WTC11 (cell line): ENCODE measurements around the gene LGALS7. TPM values are rescaled to one million over a fixed set of nuclear protein-coding genes. Genes with fewer than 3 reads are reported as not detected.

Experiments
- ATAC-seq: fragments of 200-7000 bp; cut with Tn5 transposase; 2 replicates; pipeline ENCODE4 v1.10.0; 2021; ENCODE audit warnings: mild to moderate bottlenecking, moderate library complexity
- CTCF ChIA-PET: fragments of 300-600 bp; sonication (Branson Sonifier 250); formaldehyde crosslinking; loops from one replicate; lab custom pipeline; 2021; ENCODE audit warnings: antibody characterized with exemption; lab: Charles Lee
- POLR2A ChIA-PET: fragments of 350-600 bp; sonication (Branson Sonifier 250); formaldehyde crosslinking; loops from one replicate; lab custom pipeline; 2021; ENCODE audit warnings: antibody characterized with exemption; lab: Charles Lee
- DNase-seq: peaks from one replicate; pipeline ENCODE4 v3.0.0; 2021; ENCODE audit warnings: low spot score
- H3K27ac Mint-ChIP-seq: 2 replicates; pipeline ENCODE4 v1.8.0; 2021; ENCODE audit warnings: mixed read lengths
- H3K27me3 Mint-ChIP-seq: 2 replicates; pipeline ENCODE4 v1.8.0; 2021; ENCODE audit warnings: low read depth, mild to moderate bottlenecking, moderate library complexity, mixed read lengths
- H3K36me3 Mint-ChIP-seq: 2 replicates; pipeline ENCODE4 v1.8.0; 2021; ENCODE audit warnings: mixed read lengths
- H3K4me1 Mint-ChIP-seq: 2 replicates; pipeline ENCODE4 v1.8.0; 2022; ENCODE audit warnings: mixed read lengths
- H3K4me3 Mint-ChIP-seq: 2 replicates; pipeline ENCODE4 v1.8.0; 2021; ENCODE audit warnings: mild to moderate bottlenecking, moderate library complexity, mixed read lengths
- H3K9me3 Mint-ChIP-seq: 2 replicates; pipeline ENCODE4 v1.8.0; 2021; ENCODE audit warnings: mixed read lengths
- ARID4B ChIP-seq: sonication (generic); formaldehyde crosslinking; IDR thresholded peaks from 2 replicates; pipeline ENCODE4 v1.8.0; 2023; ENCODE audit warnings: missing genetic modification reagents, mild to moderate bottlenecking, borderline replicate concordance
- CREB1 ChIP-seq: sonication (generic); formaldehyde crosslinking; IDR thresholded peaks from 2 replicates; pipeline ENCODE4 v1.8.0; 2023; ENCODE audit warnings: mild to moderate bottlenecking, missing genetic modification reagents
- CTCF ChIP-seq: fragments of 200-600 bp; IDR thresholded peaks from 2 replicates; pipeline ENCODE4 v1.8.0; 2022; ENCODE audit warnings: antibody characterized with exemption
- ETV6 ChIP-seq: sonication (generic); formaldehyde crosslinking; IDR thresholded peaks from 2 replicates; pipeline ENCODE4 v1.8.1; 2022; ENCODE audit warnings: mild to moderate bottlenecking, missing genetic modification reagents
- FOXP1 ChIP-seq: sonication (generic); formaldehyde crosslinking; IDR thresholded peaks from 2 replicates; pipeline ENCODE4 v1.8.0; 2022; ENCODE audit warnings: missing genetic modification reagents, mild to moderate bottlenecking, moderate library complexity, borderline replicate concordance
- GABPB1 ChIP-seq: sonication (generic); formaldehyde crosslinking; IDR thresholded peaks from 2 replicates; pipeline ENCODE4 v1.8.1; 2023; ENCODE audit warnings: mild to moderate bottlenecking, missing genetic modification reagents
- IRF1 ChIP-seq: sonication (generic); formaldehyde crosslinking; IDR thresholded peaks from 2 replicates; pipeline ENCODE4 v1.8.0; 2023; ENCODE audit warnings: missing genetic modification reagents
- KAT7 ChIP-seq: sonication (generic); formaldehyde crosslinking; IDR thresholded peaks from 2 replicates; pipeline ENCODE4 v1.8.1; 2023; ENCODE audit warnings: missing genetic modification reagents, mild to moderate bottlenecking, borderline replicate concordance
- NFYB ChIP-seq: sonication (generic); formaldehyde crosslinking; conservative IDR thresholded peaks from 2 replicates; pipeline ENCODE4 v1.8.0; 2022; ENCODE audit warnings: low read depth, missing genetic modification reagents
- NR1H2 ChIP-seq: sonication (generic); formaldehyde crosslinking; IDR thresholded peaks from 2 replicates; pipeline ENCODE4 v1.9.0; 2021; ENCODE audit warnings: mild to moderate bottlenecking, moderate library complexity, missing genetic modification reagents
- PRDM15 ChIP-seq: sonication (generic); formaldehyde crosslinking; IDR thresholded peaks from 2 replicates; pipeline ENCODE4 v1.8.0; 2022; ENCODE audit warnings: missing genetic modification reagents
- SMAD3 ChIP-seq: sonication (generic); formaldehyde crosslinking; IDR thresholded peaks from 2 replicates; pipeline ENCODE4 v1.8.0; 2022; ENCODE audit warnings: missing genetic modification reagents, mild to moderate bottlenecking, borderline replicate concordance
- ZNF138 ChIP-seq: sonication (generic); formaldehyde crosslinking; conservative IDR thresholded peaks from 2 replicates; pipeline ENCODE4 v1.8.1; 2022; ENCODE audit warnings: mild to moderate bottlenecking, moderate library complexity, missing genetic modification reagents
- ZNF532 ChIP-seq: fragments of 250-450 bp; sonication (Bioruptor Pico); IDR thresholded peaks from 2 replicates; pipeline ENCODE4 v1.9.0; 2021; ENCODE audit warnings: mild to moderate bottlenecking, borderline replicate concordance
- total RNA-seq: library from RNA; stranded (reverse); gene quantifications from 3 replicates; pipeline ENCODE4 v1.2.3, GENCODE V29; 2021

LGALS7 gene
- total RNA-seq, 1 experiment from 2014 or later, result 2.3 TPM

GRCh38 chr19:38734176-38734425 is 39.2 kb downstream of the LGALS7 start (continued):
- TF ChIP-seq PRDM15 (CRISPR knock-in tag), result no peak
- no peak for TF ChIP-seq CREB1
- no peak for TF ChIP-seq SMAD3 (CRISPR knock-in tag)
- TF ChIP-seq FOXP1 (CRISPR knock-in tag), result no peak
- TF ChIP-seq, all 79 proteins: peak for 0

- H3K9me3 Mint-ChIP-seq, result peaks cover 2% of the 10 kb centered on the region
- ATAC-seq, result no peak
- DNase-seq, result no peak
- ChIA-PET CTCF (interaction anchor here (0.7 to 3.8 kb wide), 8 partner anchors 9 to 197 kb away, joined by 3 to 26 read pairs (median 4); partner anchors contain the start of genes MRPS12 and SARS2), POLR2A (interaction anchor here (0.6 to 0.7 kb wide), 2 partner anchors 25 to 138 kb away, joined by 3 to 4 read pairs; no protein-coding TSS in a partner anchor)
- H3K4me3 Mint-ChIP-seq, result no peak overlapping the region
- H3K27ac Mint-ChIP-seq, result no peak overlapping the region
- H3K4me1 Mint-ChIP-seq, result peaks cover 12% of the 10 kb centered on the region
- peaks cover 15% of the 10 kb centered on the region for H3K27me3 Mint-ChIP-seq
- peaks cover 13% of the 10 kb centered on the region for H3K36me3 Mint-ChIP-seq
- no peak for TF ChIP-seq ZNF138
- TF ChIP-seq NFYB (CRISPR knock-in tag), result no peak
- no peak for TF ChIP-seq NR1H2 (CRISPR knock-in tag)
- no peak for TF ChIP-seq ARID4B (CRISPR knock-in tag)
- TF ChIP-seq ZNF532 (CRISPR knock-in tag), result no peak
- TF ChIP-seq ETV6 (CRISPR knock-in tag), result no peak
- no peak for TF ChIP-seq GABPB1
- TF ChIP-seq CTCF, result no peak
- TF ChIP-seq IRF1, result no peak
- TF ChIP-seq KAT7 (CRISPR knock-in tag), result no peak
Observed at GRCh38 chr19:38733493-38734175, 39.7 kb downstream of the LGALS7 start.
